ENCODE results near the gene ELSPBP1.
"Not testable (repeated sequence)": the region's sequence is repeated elsewhere in the genome, so short reads cannot be mapped to it uniquely, and the experiment has no call there.

Gene ELSPBP1

DNA sequence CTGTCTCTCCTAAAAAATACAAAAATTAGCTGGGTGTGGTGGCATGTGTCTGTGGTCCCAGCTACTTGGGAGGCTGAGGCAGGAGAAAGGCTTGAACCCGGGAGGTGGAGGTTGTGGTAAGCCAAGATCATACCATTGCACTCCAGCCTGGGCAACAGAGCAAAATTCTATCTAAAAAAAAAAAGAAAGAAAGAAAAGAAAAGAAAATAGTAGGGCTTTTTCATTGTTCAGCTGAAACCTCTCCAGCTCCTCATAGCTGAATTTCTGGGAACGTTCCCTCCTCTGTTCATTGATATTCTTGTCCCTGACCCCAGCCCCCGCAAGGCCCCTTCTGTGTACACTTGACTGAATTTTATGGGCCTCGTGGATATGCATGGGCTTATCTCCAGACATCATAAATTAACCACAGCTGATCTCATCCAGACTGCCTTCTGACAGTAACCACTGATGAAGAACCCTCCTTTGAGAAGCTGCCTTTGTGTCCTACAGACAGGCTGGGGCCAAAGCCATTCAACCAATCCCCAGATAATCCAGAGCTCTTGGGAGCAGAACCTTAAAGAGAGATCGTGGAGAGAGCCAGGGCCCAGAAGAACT lies at the start of gene ELSPBP1:
Gene ELSPBP1, plus strand, starts transcription at position 424 of the 594 bp plus-strand sequence. CDS start 14,036 bp downstream, outside the sequence.
- DNase-seq = no peak

DNA sequence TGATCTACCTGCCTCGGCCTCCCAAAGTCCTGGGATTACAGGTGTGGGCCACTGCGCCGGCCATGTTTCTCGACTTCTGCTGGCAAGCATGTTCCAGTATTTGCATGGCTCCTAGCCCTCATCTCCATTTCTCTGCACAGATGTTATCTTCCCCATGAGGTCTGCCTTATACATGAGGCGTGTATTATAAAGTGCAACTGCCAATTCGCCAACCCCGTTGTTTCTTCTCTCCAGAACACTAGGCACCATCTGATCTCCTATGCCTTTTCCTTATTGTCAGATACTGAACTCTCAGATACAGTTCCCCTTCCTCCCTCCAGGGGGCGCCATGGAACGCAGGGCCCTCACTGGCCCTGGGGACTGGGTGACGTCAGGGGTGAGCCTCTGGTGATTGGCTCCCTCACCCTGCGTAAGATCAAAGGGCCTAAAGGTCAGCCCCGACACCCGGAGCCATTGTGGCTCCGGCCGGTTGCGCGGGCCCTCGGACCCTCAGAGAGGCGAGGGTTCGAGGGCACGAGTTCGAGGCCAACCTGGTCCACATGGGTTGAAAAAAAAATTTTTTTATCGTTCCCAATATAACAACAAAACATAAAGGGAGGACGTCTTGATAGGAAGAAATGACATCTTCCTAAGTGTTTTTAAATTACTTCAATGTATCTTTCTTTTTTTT lies 44.4 kb upstream of the ELSPBP1 start:
- not testable (repeated sequence) for DNase-seq

DNA sequence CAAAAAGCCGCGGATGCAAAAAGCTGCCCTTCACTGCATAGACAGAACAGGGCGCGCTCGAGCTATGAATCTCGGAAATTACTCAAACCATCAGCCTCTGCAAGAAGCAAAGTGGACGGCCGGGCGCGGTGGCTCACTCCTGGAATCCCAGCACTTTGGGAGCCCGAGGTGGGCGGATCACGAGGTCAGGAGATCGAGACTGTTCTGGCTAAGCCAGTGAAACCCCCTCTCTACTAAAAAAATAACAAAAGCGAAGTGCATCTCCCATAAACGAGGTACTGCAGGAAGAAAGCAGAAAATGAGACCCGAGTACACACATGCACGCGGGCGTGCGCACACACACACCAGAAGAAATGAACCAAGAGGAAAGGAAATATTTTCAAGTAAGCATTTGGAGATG lies 42.3 kb upstream of the ELSPBP1 start:
- DNase-seq = not testable (repeated sequence)

DNA sequence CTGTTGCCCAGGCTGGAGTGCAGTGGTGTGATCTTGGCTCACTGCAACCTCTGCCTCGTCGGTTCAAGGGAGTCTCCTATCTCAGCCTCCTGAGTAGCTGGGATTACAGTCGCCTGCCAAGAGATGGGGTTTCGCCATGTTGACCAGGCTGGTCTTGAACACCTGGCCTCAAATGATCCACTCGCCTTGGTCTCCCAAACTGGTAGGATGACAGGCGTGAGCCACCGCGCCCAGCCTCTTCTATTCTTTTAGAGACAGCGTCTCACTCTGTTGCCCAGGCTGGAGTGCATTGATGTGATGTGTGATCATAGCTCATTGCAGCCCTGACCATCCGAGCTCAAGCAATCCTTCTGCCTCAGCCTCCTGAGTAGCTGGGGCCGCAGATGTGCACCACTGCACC lies 38.5 kb upstream of the ELSPBP1 start:
- not testable (repeated sequence) for DNase-seq

DNA sequence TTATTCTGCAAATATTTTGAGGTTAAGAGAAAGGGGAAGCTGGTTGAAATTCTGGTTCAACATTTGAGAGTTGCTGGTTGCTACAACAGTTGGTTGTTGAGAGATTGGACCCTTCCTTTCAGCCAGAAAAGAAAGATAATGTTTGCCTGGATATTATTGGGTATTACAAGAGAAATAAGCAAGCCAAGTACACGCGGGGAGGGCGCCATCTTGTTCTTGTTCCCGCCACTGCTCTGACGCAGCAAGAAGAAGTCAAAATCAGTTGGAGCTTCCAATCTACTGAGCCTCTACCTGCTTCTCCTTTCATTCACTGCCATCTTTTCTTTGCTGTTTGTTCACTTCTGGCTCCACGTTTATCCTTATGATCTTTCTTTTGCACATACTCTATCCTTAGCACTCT lies 20.9 kb upstream of the ELSPBP1 start:
- no peak for DNase-seq

DNA sequence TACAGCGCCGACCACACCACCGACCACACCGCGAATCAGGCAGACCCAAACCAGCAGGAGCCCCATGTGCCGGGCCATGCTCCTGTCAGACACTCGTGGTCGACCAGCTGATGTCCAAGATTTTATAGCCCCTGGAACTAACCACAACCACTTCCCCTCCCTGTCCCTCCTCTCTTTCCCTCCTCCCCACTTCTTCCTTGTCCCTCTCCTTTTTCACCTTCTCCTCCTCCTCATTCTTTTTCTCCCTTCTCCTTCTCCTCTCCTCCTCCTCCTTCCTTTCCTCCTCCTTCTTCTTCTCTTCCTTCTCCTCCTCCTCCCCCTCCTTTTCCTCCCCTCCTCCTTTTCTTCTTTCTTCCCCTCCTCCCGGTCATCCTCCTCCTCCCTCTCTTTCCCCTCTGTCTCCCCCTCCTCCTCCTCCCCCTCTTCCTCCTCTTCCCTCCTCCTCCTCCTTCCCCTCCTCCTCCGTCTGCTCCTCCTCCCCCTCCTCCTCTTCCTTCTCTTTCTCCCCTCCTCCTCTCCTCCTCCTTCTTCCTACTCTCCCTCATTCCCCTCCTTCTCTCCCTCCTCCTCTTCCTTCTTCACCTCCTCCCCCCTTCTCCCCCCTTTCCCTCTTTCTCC lies 3.1 kb upstream of the ELSPBP1 start:
- DNase-seq = no peak

DNA sequence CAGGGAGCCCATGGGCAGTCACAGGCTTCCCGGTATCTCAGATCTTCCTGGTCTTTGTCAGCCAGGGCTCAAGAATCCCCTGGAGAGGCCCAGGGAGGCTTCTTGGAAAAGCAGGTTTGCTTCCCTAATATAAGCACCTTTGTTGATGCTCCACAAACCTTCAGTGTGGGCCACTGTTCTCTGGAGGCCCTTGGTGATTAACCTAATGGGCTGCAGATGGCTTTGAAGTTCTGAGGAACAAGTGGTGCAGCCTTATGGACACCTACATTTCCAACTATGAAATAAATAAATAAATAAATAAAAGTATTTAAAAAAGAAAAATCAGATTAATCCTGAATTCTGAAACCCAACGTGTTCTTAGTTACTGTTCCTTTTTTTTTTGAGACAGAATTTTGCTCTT lies 2.4 kb upstream of the ELSPBP1 start, which contains the start of gene BSPH1:
Gene BSPH1, minus strand, starts transcription at position 101 of the 400 bp plus-strand sequence. Its CDS starts 89 bp downstream, at position 12.
- DNase-seq = no peak

DNA sequence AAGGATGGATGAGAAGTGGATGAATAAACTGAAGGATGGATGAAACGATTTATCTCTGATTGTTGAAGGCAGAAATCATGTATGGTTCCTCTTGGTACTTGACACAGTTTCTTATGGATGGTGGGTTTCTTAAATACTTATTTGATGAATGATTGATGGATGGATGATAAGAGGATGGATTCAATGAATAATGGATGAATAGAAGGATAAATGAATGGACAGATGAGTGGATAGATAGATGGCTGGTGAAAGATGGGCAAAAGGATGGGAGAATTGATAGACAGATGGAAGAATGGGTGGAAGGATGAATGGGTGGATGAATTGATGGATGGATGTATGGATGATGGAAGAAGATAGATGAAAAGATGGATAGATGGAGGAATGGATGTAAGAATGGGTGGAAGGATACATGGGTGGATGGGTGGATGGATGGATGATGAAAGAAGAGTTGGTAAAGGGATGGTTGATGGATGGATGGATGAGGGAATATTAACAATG lies 1.8 kb downstream of the ELSPBP1 start:
- no peak for DNase-seq

DNA sequence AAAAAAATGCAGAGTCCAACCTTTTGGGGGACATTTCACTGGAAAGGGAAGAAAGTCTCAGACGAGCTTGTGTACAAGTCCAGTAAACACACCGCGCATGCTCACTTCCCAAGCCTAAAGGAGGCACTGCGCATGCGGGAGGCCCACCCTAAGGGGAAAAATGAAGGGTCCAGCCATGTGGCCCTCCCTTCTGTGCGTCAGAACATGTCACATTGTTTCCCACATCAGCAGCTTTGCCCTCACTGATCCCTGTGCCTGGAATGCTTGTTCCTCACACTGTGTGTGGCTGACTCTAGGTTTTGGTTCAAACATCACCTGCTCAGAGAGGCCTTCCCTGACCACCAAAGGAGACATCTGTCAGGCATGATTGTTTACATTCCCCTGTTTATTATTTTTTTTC lies 4.4 kb downstream of the ELSPBP1 start:
- no peak for DNase-seq

DNA sequence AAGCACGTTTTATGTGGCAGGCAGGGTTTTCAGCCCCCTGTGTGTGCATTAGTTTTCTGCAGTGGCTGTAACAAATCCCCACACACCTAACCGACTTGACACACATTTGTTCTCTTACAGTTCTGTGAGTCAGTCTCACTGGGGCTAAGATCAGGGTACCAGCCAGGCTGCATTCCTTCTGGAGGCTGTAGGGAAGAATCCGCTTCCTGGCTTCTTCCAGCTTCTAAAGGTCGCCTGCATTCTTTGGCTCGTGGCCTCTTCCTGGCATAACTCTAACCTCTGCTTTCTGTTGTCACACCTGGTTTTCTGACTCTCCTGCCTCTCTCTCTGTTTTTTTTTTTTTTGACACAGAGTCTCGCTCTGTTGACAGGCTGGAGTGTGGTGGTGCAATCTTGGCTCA lies 6.4 kb downstream of the ELSPBP1 start:
- no peak for DNase-seq

DNA sequence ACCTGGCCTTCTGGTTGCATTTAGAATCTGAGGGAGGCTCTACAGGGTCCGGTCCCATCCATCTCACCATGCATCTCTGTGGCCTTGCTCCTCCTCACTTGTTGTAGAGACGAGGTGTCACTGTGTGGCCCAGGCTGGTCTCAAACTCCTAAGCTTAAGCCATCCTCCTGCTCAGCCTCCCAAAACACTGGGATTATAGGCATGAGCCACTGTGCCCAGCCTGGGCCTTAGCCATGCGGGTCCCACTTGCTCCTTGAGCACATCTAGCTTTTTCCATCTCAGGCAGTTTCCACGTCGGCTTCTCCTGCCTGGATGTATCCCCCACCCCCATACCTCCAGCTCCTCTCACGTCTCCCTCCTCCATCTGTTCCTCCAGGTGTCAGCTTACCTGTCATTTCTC lies 9.8 kb downstream of the ELSPBP1 start:
- no peak for DNase-seq

DNA sequence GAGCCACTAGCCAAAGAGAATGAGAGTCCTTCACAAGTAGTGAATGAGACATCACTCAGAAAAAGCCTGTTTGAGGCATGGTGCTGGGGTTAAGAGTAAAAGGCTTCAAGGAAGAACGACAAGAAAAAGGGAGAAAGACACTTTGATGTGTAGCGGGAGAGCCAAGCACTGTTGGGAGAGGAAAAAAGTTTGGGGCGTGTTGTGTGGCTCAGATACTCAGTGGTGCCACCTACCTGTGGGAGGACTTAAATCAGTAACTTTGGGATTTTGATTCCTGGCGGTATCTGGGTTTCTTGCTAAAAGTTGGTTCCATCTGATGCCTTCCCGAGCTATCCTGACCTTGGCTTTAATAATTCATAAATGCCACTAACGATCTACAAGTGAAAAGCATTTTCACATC lies 12.3 kb downstream of the ELSPBP1 start:
- DNase-seq = no peak

DNA sequence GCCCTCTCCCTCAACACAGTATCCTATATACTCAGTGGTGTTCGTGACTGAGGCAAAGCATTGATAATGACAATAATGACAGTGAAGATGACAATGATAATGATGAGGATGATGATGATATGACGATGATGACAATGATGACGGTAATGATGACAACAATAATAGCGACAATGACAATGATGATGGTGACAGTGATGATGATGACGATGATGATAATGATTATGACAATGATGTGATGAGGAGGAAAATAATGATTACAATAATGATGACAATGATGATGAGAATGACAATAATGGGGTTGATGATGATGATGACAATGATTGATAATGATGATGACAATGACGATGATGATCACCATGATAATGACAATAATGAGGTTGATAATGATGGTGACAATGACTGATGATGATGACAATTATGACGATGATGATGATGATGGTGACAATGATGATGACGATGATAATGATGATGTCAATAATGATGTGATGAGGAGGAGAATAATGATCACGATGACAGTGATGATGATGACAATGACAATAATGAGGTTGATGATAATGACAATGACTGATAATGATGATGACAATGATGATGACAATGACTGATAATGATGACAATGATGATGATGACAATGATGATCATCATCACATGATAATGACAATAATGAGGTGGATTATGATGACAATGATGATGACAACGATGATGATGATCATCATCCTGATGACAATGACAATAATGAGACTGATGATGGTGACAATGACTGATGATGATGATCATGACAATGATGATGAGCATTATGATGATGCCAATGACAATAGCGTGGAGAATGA lies 16.7 kb downstream of the ELSPBP1 start:
- DNase-seq = no peak

DNA sequence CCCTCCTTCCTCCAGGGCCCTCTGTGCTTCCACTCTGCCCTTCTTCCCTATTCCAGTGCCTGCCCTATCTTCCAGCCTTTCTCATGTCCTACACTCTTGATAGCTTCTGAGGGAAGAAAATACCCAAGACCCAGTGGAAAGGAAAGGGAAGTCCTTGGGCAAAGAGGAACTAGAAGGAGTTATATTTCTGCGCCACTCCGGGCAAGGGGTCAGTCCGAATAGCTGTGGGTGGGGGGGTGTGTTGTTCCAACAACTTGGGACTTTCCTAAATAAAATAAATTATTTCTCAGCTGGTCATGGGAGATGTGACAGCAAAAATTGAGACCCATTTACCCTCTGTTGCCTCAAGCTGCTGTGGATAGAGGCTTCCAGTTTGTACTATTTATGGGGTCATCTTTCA lies 26.3 kb downstream of the ELSPBP1 start:
- no peak for DNase-seq

DNA sequence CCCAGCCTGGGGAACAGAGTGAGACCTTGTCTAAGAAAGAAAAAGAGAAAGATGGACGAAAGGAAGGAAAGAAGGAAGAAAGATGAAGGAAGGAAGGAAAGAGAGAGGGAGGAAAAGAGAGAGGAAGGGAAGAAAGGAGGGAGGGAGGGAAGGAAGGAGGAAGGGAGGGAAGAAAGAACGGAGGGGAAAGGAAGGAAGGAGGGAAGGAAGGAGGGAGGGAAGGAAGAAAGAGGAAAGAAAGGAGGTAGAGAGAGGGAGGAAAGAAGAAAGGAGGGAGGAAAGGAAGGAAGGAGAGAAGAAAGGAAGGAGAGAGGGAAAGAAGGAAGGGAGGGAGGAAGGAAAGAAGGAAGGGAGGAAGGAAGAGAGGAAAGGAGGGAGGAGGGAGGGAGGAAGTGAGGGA lies 28.6 kb downstream of the ELSPBP1 start:
- no peak for DNase-seq

DNA sequence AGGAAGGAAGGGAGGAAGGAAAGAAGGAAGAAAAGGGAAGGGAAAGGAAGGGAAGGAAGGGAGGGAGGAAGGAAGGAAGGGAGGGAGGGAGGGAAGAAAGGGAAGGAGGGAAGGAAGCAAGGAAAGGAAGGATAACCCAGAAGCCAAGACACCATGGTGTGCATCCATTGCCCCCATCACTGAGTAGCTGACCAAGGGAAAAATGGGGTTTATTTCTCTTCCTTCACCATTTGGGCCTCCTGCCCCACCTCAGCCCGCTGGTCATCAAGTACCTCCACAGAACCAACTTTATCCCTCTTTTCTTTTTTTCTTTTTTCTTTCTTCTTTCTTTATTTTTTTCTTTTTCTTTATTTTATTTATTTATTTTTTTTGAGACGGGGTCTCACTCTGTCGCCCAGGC lies 29.1 kb downstream of the ELSPBP1 start:
- DNase-seq = no peak

DNA sequence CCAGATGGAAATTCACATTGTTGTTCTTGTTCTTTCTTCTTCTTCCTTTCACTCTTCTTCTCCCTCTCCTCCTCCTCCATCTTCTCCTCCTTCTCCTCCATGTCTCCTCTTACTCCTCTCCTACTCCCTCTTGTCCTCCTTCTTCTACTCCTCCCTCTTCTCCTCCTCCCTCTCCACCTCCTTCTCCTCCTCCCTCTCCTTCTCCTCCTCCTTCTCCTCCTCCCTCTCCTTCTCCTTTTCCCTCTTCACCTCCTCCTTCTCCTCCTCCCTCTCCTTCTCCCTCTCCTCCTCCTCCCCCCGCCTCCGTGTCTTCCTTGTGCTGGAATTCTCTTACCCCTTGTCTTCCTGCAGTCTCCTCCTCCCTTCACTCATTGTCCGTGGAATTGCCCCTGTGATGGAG lies 31.0 kb downstream of the ELSPBP1 start:
- no peak for DNase-seq

DNA sequence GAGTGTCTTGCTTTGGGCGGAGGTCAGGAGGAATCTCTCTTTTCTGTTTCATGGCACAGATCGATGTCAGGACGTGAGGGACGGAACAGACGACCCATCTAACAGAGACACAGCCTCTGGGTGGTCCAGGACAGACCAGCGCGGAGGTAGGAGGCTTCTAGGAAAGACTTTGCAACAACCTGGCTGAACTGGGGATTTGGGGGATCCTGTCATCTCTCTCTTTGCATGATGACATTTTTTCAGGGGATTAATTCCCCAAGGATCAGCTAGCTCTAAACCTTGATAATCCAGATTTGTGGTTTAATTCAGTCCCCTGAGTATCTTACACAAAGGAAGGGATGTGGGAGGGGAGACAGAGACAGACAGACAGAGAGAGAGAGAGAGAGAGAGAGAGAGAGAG lies 35.0 kb downstream of the ELSPBP1 start:
- no peak for DNase-seq

DNA sequence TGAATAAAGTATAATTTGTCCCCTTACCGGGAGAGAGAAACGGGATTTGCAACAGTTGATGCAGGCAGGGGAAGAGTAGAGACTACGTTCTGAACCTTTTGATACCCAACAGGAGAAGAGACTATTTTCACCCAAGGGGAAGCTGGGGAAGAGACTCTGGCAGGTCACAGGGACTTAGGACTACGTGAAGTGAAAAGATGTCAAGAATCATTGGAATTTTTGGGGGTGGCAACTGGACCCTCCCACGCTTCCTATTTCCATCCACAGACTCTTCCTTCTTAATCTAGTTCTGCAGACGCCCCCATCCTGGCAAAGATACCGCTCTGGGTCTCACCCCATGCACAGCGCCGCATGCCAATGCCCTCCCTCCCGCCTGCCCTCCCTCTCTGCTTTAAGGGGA lies 35.6 kb downstream of the ELSPBP1 start:
- DNase-seq = no peak

DNA sequence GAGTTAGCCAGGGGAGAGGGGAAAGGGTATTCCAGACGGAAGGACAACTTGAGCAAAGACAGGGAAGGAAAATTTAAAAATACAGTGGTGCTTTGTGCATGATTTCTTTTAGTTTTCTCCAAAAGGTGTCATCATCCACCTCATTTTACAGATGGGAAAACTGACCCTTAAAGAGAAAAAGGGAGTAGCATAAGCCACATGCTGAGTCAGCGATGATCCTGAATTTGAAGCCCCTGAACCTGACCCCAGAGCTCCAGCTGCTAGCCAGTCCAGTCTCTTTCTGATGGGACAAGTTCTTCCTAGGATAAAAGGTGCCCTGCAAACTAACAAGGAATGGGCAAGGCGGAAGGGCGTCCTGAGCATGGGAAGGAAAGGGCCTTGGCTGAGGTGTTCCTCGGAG lies 39.2 kb downstream of the ELSPBP1 start:
- no peak for DNase-seq

DNA sequence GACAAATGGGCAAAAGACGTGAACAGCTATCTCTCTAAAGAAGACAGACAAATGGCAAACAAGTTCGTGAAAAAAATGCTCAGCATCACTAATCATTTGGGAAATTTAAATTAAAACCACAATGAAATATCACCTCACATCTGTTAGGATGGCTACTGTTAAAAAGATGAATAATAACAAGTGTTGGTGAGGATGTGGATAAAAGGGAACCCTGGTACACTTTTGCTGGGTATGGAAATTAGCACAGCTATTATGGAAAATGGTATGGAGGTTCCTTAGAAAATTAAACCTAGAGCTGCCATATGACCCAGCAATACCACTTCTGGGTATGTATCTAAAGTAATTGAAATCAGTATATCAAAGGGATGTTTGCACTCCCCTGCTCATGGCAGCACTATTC lies 42.3 kb downstream of the ELSPBP1 start:
- DNase-seq = no peak

DNA sequence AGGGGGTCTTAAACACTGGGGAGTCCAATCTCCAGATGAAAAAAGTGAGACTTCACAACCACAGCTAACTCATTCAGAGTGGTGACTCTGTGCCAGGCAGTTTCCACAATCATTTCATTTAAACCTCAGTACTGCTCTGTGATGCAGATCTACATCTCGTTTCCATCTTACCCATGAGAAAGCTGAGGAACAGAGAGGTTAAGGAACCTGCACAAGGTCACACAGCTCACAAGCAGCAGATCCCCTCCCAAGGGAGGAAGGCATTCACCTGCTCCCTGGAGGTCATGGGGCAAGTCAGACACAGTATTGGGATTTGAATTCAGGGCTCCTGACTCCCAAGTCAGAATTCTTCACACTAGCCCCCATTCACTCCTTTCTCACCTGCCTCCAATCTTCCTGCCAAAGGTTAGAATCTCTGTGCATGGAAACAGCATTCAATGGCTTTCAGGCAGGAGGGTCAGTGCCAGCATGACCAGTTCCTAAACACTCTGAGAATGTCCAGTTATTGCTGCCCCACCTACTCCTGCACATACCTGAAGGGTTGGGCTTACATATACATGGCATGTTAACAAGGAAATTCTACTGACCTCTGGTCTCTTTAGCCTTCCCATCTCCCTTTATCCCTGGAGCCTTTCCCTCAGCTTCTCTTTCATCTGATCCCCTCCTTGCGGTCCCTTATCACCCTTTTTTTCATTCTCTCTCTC lies 47.6 kb downstream of the ELSPBP1 start:
- no peak for DNase-seq

Data from activated naive CD4-positive, alpha-beta T cell treated with Interleukin-2 at 50 U/mL for 16 hours (primary cell).